Progenitor cell of endocrine pancreas (in vitro differentiated cells): ENCODE data around the gene TCF12. TPM values are rescaled to one million over a fixed set of nuclear protein-coding genes. Genes with fewer than 3 reads are reported as not detected.

Experiments used
- DNase-seq: peaks from one replicate; pipeline ENCODE4 v3.0.0; 2021; ENCODE audit warnings: low spot score; ENCODE audit not compliant: unreplicated experiment
- H3K27ac Mint-ChIP-seq: 2 replicates; pipeline ENCODE4 v1.8.0; 2021; ENCODE audit warnings: mild to moderate bottlenecking, moderate library complexity, mixed read lengths
- H3K27me3 Mint-ChIP-seq: 2 replicates; pipeline ENCODE4 v1.8.0; 2021; ENCODE audit warnings: mixed read lengths
- H3K36me3 Mint-ChIP-seq: 2 replicates; pipeline ENCODE4 v1.8.0; 2022; ENCODE audit warnings: mixed read lengths; ENCODE audit not compliant: insufficient read depth
- H3K4me1 Mint-ChIP-seq: 2 replicates; pipeline ENCODE4 v1.8.0; 2021; ENCODE audit warnings: low read depth, mixed read lengths
- H3K4me3 Mint-ChIP-seq: 2 replicates; pipeline ENCODE4 v1.8.0; 2021; ENCODE audit warnings: low read depth, mild to moderate bottlenecking, moderate library complexity, mixed read lengths
- H3K9me3 Mint-ChIP-seq: 2 replicates; pipeline ENCODE4 v1.8.0; 2021; ENCODE audit warnings: low read depth, mixed read lengths
- CTCF ChIP-seq: fragments of 200-600 bp; sonication (generic); IDR thresholded peaks from one replicate; pipeline ENCODE4 v1.5.0; 2021; ENCODE audit warnings: antibody characterized with exemption, mild to moderate bottlenecking; ENCODE audit not compliant: unreplicated experiment
- total RNA-seq: library from RNA; stranded (reverse); gene quantifications from 2 replicates; pipeline ENCODE4 v1.2.1, GENCODE V29; 2021

Gene TCF12
- total RNA-seq, 1 donor from 2014 or later: 164 TPM

GRCh38 chr15:57122080-57122840 lies 203.8 kb downstream of the TCF12 start:
- no peak for TF ChIP-seq CTCF
- peaks cover 17% of the 10 kb centered on the region for H3K4me1 Mint-ChIP-seq
- H3K9me3 Mint-ChIP-seq: no peaks in the 10 kb centered on the region
- DNase-seq: no peak
- no peak overlapping the region for H3K4me3 Mint-ChIP-seq
- no peaks in the 10 kb centered on the region for H3K27me3 Mint-ChIP-seq
- H3K36me3 Mint-ChIP-seq: peaks cover 7% of the 10 kb centered on the region
- H3K27ac Mint-ChIP-seq: peak overlapping the region; percentile 41

GRCh38 chr15:57124036-57124435 lies 205.6 kb downstream of the TCF12 start:
- no peak overlapping the region for H3K27ac Mint-ChIP-seq
- peaks cover 5% of the 10 kb centered on the region for H3K4me1 Mint-ChIP-seq
- H3K4me3 Mint-ChIP-seq: no peak overlapping the region
- H3K36me3 Mint-ChIP-seq: peaks cover 11% of the 10 kb centered on the region
- no peak for TF ChIP-seq CTCF
- H3K9me3 Mint-ChIP-seq: no peaks in the 10 kb centered on the region
- no peak for DNase-seq
- H3K27me3 Mint-ChIP-seq: no peaks in the 10 kb centered on the region

- H3K27me3 Mint-ChIP-seq: no peaks in the 10 kb centered on the region
- no peak overlapping the region for H3K27ac Mint-ChIP-seq
- no peak overlapping the region for H3K4me3 Mint-ChIP-seq
- H3K9me3 Mint-ChIP-seq: no peaks in the 10 kb centered on the region
- DNase-seq: no peak
- peaks cover 27% of the 10 kb centered on the region for H3K4me1 Mint-ChIP-seq
- peaks cover 12% of the 10 kb centered on the region for H3K36me3 Mint-ChIP-seq
- TF ChIP-seq CTCF: no peak
Observed at GRCh38 chr15:57129064-57129463, 210.6 kb downstream of the TCF12 start.

GRCh38 chr15:57130956-57131355 lies 212.5 kb downstream of the TCF12 start:
- H3K27me3 Mint-ChIP-seq: no peaks in the 10 kb centered on the region
- no peak for TF ChIP-seq CTCF
- H3K4me1 Mint-ChIP-seq: peaks cover 41% of the 10 kb centered on the region
- H3K4me3 Mint-ChIP-seq: no peak overlapping the region
- H3K36me3 Mint-ChIP-seq: peaks cover 9% of the 10 kb centered on the region
- DNase-seq: no peak
- H3K27ac Mint-ChIP-seq: no peak overlapping the region
- H3K9me3 Mint-ChIP-seq: no peaks in the 10 kb centered on the region

- Mint-ChIP-seq H3K4me3 (no peak overlapping the region), H3K27ac (peak overlapping the region; percentile 83)
- TF ChIP-seq CTCF: no peak
Observed at GRCh38 chr15:57133127-57133968, 214.9 kb downstream of the TCF12 start.

More at GRCh38 chr15:57133127-57133968, 214.9 kb downstream of the TCF12 start:
- Mint-ChIP-seq H3K36me3 (peaks cover 3% of the 10 kb centered on the region), H3K9me3 (no peaks in the 10 kb centered on the region), H3K4me1 (peaks cover 46% of the 10 kb centered on the region), H3K27me3 (no peaks in the 10 kb centered on the region)
- DNase-seq: peak; percentile 51
